Heart left ventricle (tissue), 16 donors: ENCODE results near the gene SV2B. TPM values are rescaled to one million over a fixed set of nuclear protein-coding genes. Genes with fewer than 3 reads are reported as not detected.

ENCODE experiments used
- ATAC-seq, 4 donors: fragments of 200-7000 bp; cut with Tn5 transposase; one replicate each; pipeline ENCODE4 v1.9.1; 2020 to 2022; ENCODE audit warnings: moderate library complexity in 4 of 4, mild to moderate bottlenecking in 3 of 4, moderate number of reproducible peaks in 1 of 4
- DNase-seq, 5 donors: peaks; one replicate each; pipeline ENCODE4 v3.0.0-alpha.2; 2020
- H3K27ac ChIP-seq, 12 donors: fragments of 200-600 bp; sonication (generic) in 4 of 12; one replicate each; pipeline versions ENCODE4 v1.5.0 to v1.8.0; 2016 to 2022; ENCODE audit warnings: mild to moderate bottlenecking in 2 of 12
- H3K27me3 ChIP-seq, 9 donors: fragments of 200-600 bp; sonication (generic) in 2 of 9; one replicate each; pipeline versions ENCODE4 v1.5.1 to v1.8.0; 2016 to 2022; ENCODE audit warnings: mild to moderate bottlenecking in 3 of 9
- H3K36me3 ChIP-seq, 9 donors: fragments of 200-600 bp; sonication (generic) in 2 of 9; one replicate each; pipeline versions ENCODE4 v1.5.0 to v1.8.0; 2018 to 2022; ENCODE audit warnings: mild to moderate bottlenecking in 2 of 9
- H3K4me1 ChIP-seq, 12 donors: fragments of 200-600 bp; sonication (generic) in 4 of 12; one replicate each; pipeline versions ENCODE4 v1.5.0 to v1.8.0; 2016 to 2022; ENCODE audit warnings: mild to moderate bottlenecking in 3 of 12
- H3K4me3 ChIP-seq, 12 donors: fragments of 200-600 bp; sonication (generic) in 4 of 12; one replicate each; pipeline versions ENCODE4 v1.5.0 to v1.8.0; 2017 to 2022; ENCODE audit warnings: mild to moderate bottlenecking in 9 of 12, moderate library complexity in 4 of 12
- H3K9me3 ChIP-seq, 12 donors: fragments of 200-600 bp; sonication (generic) in 4 of 12; one replicate each; pipeline versions ENCODE4 v1.5.0 to v1.8.0; 2016 to 2022; ENCODE audit warnings: mild to moderate bottlenecking in 1 of 12
- POLR2A ChIP-seq, 2 donors: fragments of 450-650 bp; IDR thresholded peaks; one replicate each; pipeline ENCODE4 v1.6.1; 2017; ENCODE audit warnings: antibody characterized with exemption in 2 of 2, mild to moderate bottlenecking in 2 of 2, moderate library complexity in 2 of 2
- WGBS, 4 donors: extraction: QIAGEN DNeasy Blood & Tissue Kit in 2 of 4; methylation state at CpG; one replicate each; pipeline versions ENCODE4 v1.1.5 to v1.1.7; 2013 to 2018; 5-methylcytosine and 5-hydroxymethylcytosine counted together
- intact Hi-C, 10 donors: fragments of 100-400 bp; cut with DNase I; formaldehyde crosslinking; loops; one replicate each; pipeline versions ENCODE4 v1.11.1 to v1.14.2; 2022
- polyA plus RNA-seq, 2 donors: library from polyadenylated mRNA; stranded (reverse); fragments of 200-250 nt; gene quantifications; one replicate each; pipeline ENCODE4 v1.2.3, GENCODE V29; 2013
- total RNA-seq, 9 donors: library from RNA; depleted of rRNA in 2 of 9; stranded (reverse); fragments of >200 nt in 2 of 9; fragmentation: NEBNext Ultra II Directional in 3 of 9; extraction: Animal tissue kit (Norgen Biotek cat#: 25700) in 3 of 9; gene quantifications; one replicate each; pipeline versions ENCODE4 v1.1.0 to v1.2.4, GENCODE V29; 2016 to 2023
- TF ChIP-seq, protein P1 (sequence below), 12 donors: fragments of 200-600 bp; sonication (generic) in 4 of 12; IDR thresholded peaks; one replicate each; pipeline versions ENCODE4 v1.5.0 to v1.8.0; 2018 to 2022; ENCODE audit warnings: antibody characterized with exemption in 12 of 12, mild to moderate bottlenecking in 5 of 12
- donor health status: ischemic (EF 13 %, LVEDD 7.1; RV severe dilation, severe dysfunction).
- donor health status: healthy with polysubstance abuse.
- donor health status: DM: no; HTN: yes; CAD: no.
- donor health status: DM: no; HTN: no; CAD: no.
- donor health status: ischemic (EF 25% LVEDD 6.9; RV normal size, moderate dysfunction).
- donor health status: ischemic (EF 25% LVEDD 5.7; RV mildly dilated, moderate dysfunction).
- donor health status: healthy.
- donor health status: DM: yes; HTN: yes; CAD: no.
- donor health status: ischemic (EF 35%, LVEDD 5.7; RV mildly dilated, moderate dysfunction).
- donor health status: nonischemic (EF 11% LVEDD 7.7; RV severe dilation, severe dysfunction).
- donor health status: DM: yes; HTN: yes; CAD: no.
- donor health status: PGD.
- donor health status: ischemic (EF 29% LVEDD 5.4; RV normal size, mild dysfunction).
- donor health status: nonischemic (EF 23%, LVEDD 6.1; RV moderate dilation, normal function).

Gene SV2B
- total and polyA plus RNA-seq, 11 donors: 0.42 to 23.5 (median 1.9) TPM

- no peak overlapping the region for H3K27ac ChIP-seq
- DNase-seq (no peak), ATAC-seq (no peak)
- H3K36me3 ChIP-seq: no peaks in the 10 kb centered on the region
- WGBS, 4 donors: 84 to 87% (median 86%) methylated on average over 1 of the region's 1 CpG
- H3K4me3 ChIP-seq: no peak overlapping the region
- H3K9me3 ChIP-seq: peaks cover 0 to 43% (median 20%) of the 10 kb centered on the region in 12 donors
- peaks cover 0 to 3% (median 0%) of the 10 kb centered on the region in 9 donors for H3K27me3 ChIP-seq
- TF ChIP-seq, protein P1, sequence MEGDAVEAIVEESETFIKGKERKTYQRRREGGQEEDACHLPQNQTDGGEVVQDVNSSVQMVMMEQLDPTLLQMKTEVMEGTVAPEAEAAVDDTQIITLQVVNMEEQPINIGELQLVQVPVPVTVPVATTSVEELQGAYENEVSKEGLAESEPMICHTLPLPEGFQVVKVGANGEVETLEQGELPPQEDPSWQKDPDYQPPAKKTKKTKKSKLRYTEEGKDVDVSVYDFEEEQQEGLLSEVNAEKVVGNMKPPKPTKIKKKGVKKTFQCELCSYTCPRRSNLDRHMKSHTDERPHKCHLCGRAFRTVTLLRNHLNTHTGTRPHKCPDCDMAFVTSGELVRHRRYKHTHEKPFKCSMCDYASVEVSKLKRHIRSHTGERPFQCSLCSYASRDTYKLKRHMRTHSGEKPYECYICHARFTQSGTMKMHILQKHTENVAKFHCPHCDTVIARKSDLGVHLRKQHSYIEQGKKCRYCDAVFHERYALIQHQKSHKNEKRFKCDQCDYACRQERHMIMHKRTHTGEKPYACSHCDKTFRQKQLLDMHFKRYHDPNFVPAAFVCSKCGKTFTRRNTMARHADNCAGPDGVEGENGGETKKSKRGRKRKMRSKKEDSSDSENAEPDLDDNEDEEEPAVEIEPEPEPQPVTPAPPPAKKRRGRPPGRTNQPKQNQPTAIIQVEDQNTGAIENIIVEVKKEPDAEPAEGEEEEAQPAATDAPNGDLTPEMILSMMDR (IDR thresholded peaks at IDR 0.05): no peak
- TF ChIP-seq POLR2A (IDR thresholded peaks at IDR 0.05): no peak
- no peaks in the 10 kb centered on the region for H3K4me1 ChIP-seq
- intact Hi-C loops: no loop called here
These were observed 65.8 kb downstream of the SV2B start for GRCh38 chr15:91165850-91166249.

DNA sequence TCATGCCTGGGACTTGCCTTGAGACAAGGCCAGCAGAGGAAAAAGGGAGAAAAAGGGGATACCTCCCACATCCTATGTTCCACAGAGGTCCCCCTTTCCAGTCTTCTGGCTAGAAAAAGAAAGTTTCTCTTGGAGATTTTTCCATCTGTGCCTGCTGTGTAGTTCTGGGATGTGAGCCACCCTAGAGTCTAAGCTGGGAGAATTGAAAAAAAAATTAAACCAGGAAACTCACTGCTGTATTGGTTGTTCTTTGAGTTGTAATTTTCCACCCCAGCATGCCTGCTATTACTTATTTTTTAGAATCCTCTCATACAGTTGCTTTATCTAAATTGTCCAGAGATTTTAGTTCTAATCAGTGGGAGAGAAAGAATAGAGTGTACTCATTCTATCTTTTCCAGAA lies 68.4 kb downstream of the SV2B start:
- H3K4me1 ChIP-seq: no peaks in the 10 kb centered on the region
- H3K4me3 ChIP-seq: no peak overlapping the region
- TF ChIP-seq POLR2A (IDR thresholded peaks at IDR 0.05): no peak
- TF ChIP-seq, protein P1 (IDR thresholded peaks at IDR 0.05): no peak
- H3K9me3 ChIP-seq: peaks cover 0 to 40% (median 20%) of the 10 kb centered on the region in 12 donors
- ATAC-seq: no peak
- no peaks in the 10 kb centered on the region for H3K36me3 ChIP-seq
- intact Hi-C loops: no loop called here
- no peak for DNase-seq
- no peak overlapping the region for H3K27ac ChIP-seq
- peaks cover 0 to 6% (median 0%) of the 10 kb centered on the region in 9 donors for H3K27me3 ChIP-seq

DNA sequence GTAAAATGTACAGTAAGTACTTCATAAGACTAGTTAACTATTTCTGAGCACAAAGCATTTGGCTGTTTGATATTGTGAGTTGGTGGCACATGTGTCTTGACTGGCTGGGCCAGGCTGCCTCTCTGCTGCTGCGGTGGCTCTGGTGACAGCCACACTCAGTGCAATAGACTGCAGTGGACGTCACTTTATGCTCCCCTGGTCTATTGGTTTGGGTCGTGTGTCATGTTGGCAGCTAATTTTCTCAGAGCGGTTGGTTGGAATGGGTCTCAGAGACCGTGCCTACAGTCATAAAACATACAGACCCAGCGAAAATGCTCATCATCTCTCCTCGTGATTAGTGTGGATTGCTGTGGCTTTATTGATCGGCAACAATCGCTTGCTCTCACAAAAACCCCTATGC lies 71.3 kb downstream of the SV2B start:
- Histone ChIP-seq H3K27me3 (peaks cover 0 to 6% (median 0%) of the 10 kb centered on the region in 9 donors), H3K36me3 (no peaks in the 10 kb centered on the region), H3K27ac (no peak overlapping the region), H3K4me3 (no peak overlapping the region), H3K9me3 (peaks cover 0 to 16% (median 8%) of the 10 kb centered on the region in 12 donors), H3K4me1 (no peaks in the 10 kb centered on the region)
- 79 to 84% (median 80%) methylated on average over 9 of the region's 9 CpGs for WGBS, 4 donors
- intact Hi-C loops: no loop called here
- no peak for DNase-seq
- no peak for ATAC-seq
- no peak for TF ChIP-seq POLR2A (IDR thresholded peaks at IDR 0.05)
- TF ChIP-seq, protein P1 (IDR thresholded peaks at IDR 0.05): no peak

- WGBS, 4 donors: 56 to 85% (median 74%) methylated on average over 3 of the region's 3 CpGs
- H3K4me3 ChIP-seq: no peak overlapping the region
- H3K27ac ChIP-seq: no peak overlapping the region
- TF ChIP-seq, protein P1 (IDR thresholded peaks at IDR 0.05): no peak
- no peak for TF ChIP-seq POLR2A (IDR thresholded peaks at IDR 0.05)
- no peaks in the 10 kb centered on the region for H3K4me1 ChIP-seq
- ATAC-seq (no peak), DNase-seq (no peak)
- H3K9me3 ChIP-seq: no peaks in the 10 kb centered on the region
- no peaks in the 10 kb centered on the region for H3K36me3 ChIP-seq
- intact Hi-C loops: no loop called here
- H3K27me3 ChIP-seq: peaks cover 0 to 9% (median 0%) of the 10 kb centered on the region in 9 donors
These were observed 82.0 kb downstream of the SV2B start for GRCh38 chr15:91182101-91182500.
